HUES48 (cell line): ENCODE measurements around the gene ALOXE3.
A peak's percentile ranks its signal among the peaks of the same experiment; 100 is the strongest.
"Not testable (repeated sequence)": the region's sequence is repeated elsewhere in the genome, so short reads cannot be mapped to it uniquely, and the experiment has no call there.

ENCODE experiments used
- H3K27ac ChIP-seq: one replicate; pipeline ENCODE4 v1.7.0; 2013; ENCODE audit warnings: low read depth, low read length, inconsistent platforms
- H3K27me3 ChIP-seq: 2 replicates; pipeline ENCODE4 v1.6.1; 2013; ENCODE audit warnings: mild to moderate bottlenecking, low read length; ENCODE audit not compliant: control insufficient read depth, insufficient read depth
- H3K36me3 ChIP-seq: 2 replicates; pipeline ENCODE4 v1.6.1; 2013; ENCODE audit warnings: low read length; ENCODE audit not compliant: control insufficient read depth, insufficient read depth
- H3K4me1 ChIP-seq: 2 replicates; pipeline ENCODE4 v1.6.1; 2013; ENCODE audit warnings: mild to moderate bottlenecking, low read length; ENCODE audit not compliant: control insufficient read depth, insufficient read depth
- H3K4me3 ChIP-seq: 2 replicates; pipeline ENCODE4 v1.5.1; 2013; ENCODE audit warnings: mild to moderate bottlenecking, low read depth, low read length
- H3K9ac ChIP-seq: 2 replicates; pipeline ENCODE4 v1.6.1; 2013; ENCODE audit warnings: mild to moderate bottlenecking, low read depth, low read length, moderate library complexity
- H3K9me3 ChIP-seq: 2 replicates; pipeline ENCODE4 v1.6.1; 2013; ENCODE audit warnings: low read length; ENCODE audit not compliant: control insufficient read depth, insufficient read depth

Gene ALOXE3

GRCh38 chr17:8118769-8119580, 661 bp upstream of the ALOXE3 start:
- H3K27ac ChIP-seq: no peak overlapping the region
- peaks cover 61% of the 10 kb centered on the region for H3K27me3 ChIP-seq
- H3K4me1 ChIP-seq: peaks cover 9% of the 10 kb centered on the region; the same call in 1 of the 2 replicates
- H3K9me3 ChIP-seq: no peaks in the 10 kb centered on the region
- H3K36me3 ChIP-seq: no peaks in the 10 kb centered on the region
- peak overlapping the region; percentile 88 for H3K4me3 ChIP-seq
- no peak overlapping the region for H3K9ac ChIP-seq

GRCh38 chr17:8117367-8117979, 841 bp downstream of the ALOXE3 start:
- Histone ChIP-seq H3K9ac (no peak overlapping the region), H3K27ac (no peak overlapping the region), H3K27me3 (peaks cover 52% of the 10 kb centered on the region)

GRCh38 chr17:8116776-8117175, 1.5 kb downstream of the ALOXE3 start:
- H3K27me3 ChIP-seq: peaks cover 56% of the 10 kb centered on the region
- H3K4me1 ChIP-seq: peaks cover 5% of the 10 kb centered on the region; the same call in 1 of the 2 replicates
- H3K4me3 ChIP-seq: no peak overlapping the region
- H3K9me3 ChIP-seq: no peaks in the 10 kb centered on the region
- no peak overlapping the region for H3K9ac ChIP-seq
- no peak overlapping the region for H3K27ac ChIP-seq
- H3K36me3 ChIP-seq: no peaks in the 10 kb centered on the region

More at GRCh38 chr17:8117367-8117979, 841 bp downstream of the ALOXE3 start:
- Histone ChIP-seq H3K36me3 (no peaks in the 10 kb centered on the region), H3K9me3 (no peaks in the 10 kb centered on the region), H3K4me3 (peak overlapping the region; percentile 88), H3K4me1 (peaks cover 5% of the 10 kb centered on the region; the same call in 1 of the 2 replicates)

GRCh38 chr17:8110907-8111306, 7.4 kb downstream of the ALOXE3 start:
- H3K27me3 ChIP-seq: peaks cover 63% of the 10 kb centered on the region
- H3K4me3 ChIP-seq: no peak overlapping the region
- H3K36me3 ChIP-seq: no peaks in the 10 kb centered on the region
- H3K9ac ChIP-seq: no peak overlapping the region
- no peaks in the 10 kb centered on the region for H3K9me3 ChIP-seq
- no peaks in the 10 kb centered on the region for H3K4me1 ChIP-seq
- no peak overlapping the region for H3K27ac ChIP-seq

GRCh38 chr17:8110456-8110804, 7.9 kb downstream of the ALOXE3 start:
- no peak overlapping the region for H3K27ac ChIP-seq
- peak overlapping the region; percentile 71; the same call in 1 of the 2 replicates for H3K4me3 ChIP-seq
- H3K9me3 ChIP-seq: no peaks in the 10 kb centered on the region
- no peak overlapping the region for H3K9ac ChIP-seq
- no peaks in the 10 kb centered on the region for H3K36me3 ChIP-seq
- H3K27me3 ChIP-seq: peaks cover 58% of the 10 kb centered on the region
- H3K4me1 ChIP-seq: no peaks in the 10 kb centered on the region

- H3K4me1 ChIP-seq: no peaks in the 10 kb centered on the region
- no peaks in the 10 kb centered on the region for H3K9me3 ChIP-seq
- no peak overlapping the region for H3K27ac ChIP-seq
- no peak overlapping the region for H3K9ac ChIP-seq
- peak overlapping the region; percentile 71 for H3K4me3 ChIP-seq
- no peaks in the 10 kb centered on the region for H3K36me3 ChIP-seq
- peaks cover 52% of the 10 kb centered on the region for H3K27me3 ChIP-seq
These were observed 8.5 kb downstream of the ALOXE3 start for GRCh38 chr17:8109661-8110455.

- no peaks in the 10 kb centered on the region for H3K9me3 ChIP-seq
- peaks cover 47% of the 10 kb centered on the region for H3K27me3 ChIP-seq
- H3K4me3 ChIP-seq: no peak overlapping the region
- no peaks in the 10 kb centered on the region for H3K4me1 ChIP-seq
- no peaks in the 10 kb centered on the region for H3K36me3 ChIP-seq
- no peak overlapping the region for H3K27ac ChIP-seq
- no peak overlapping the region for H3K9ac ChIP-seq
These were observed 9.2 kb downstream of the ALOXE3 start for GRCh38 chr17:8108972-8109660.

- H3K27me3 ChIP-seq: peaks cover 36% of the 10 kb centered on the region
- H3K36me3 ChIP-seq, H3K4me1 ChIP-seq, H3K9ac ChIP-seq, H3K4me3 ChIP-seq, H3K27ac ChIP-seq, H3K9me3 ChIP-seq: not testable (repeated sequence)
These were observed 11.3 kb downstream of the ALOXE3 start for GRCh38 chr17:8106980-8107379.

- H3K27me3 ChIP-seq: peaks cover 26% of the 10 kb centered on the region
- no peaks in the 10 kb centered on the region for H3K36me3 ChIP-seq
- no peaks in the 10 kb centered on the region for H3K4me1 ChIP-seq
- H3K27ac ChIP-seq: no peak overlapping the region
- H3K9me3 ChIP-seq: no peaks in the 10 kb centered on the region
- H3K4me3 ChIP-seq: no peak overlapping the region
- H3K9ac ChIP-seq: no peak overlapping the region
These were observed 12.3 kb downstream of the ALOXE3 start for GRCh38 chr17:8105957-8106398.

GRCh38 chr17:8104911-8105310, 13.4 kb downstream of the ALOXE3 start:
- Histone ChIP-seq H3K27ac (no peak overlapping the region), H3K27me3 (peaks cover 17% of the 10 kb centered on the region)

More at GRCh38 chr17:8104911-8105310, 13.4 kb downstream of the ALOXE3 start:
- H3K9me3 ChIP-seq: no peaks in the 10 kb centered on the region
- no peaks in the 10 kb centered on the region for H3K4me1 ChIP-seq
- H3K36me3 ChIP-seq: no peaks in the 10 kb centered on the region
- H3K9ac ChIP-seq: no peak overlapping the region
- no peak overlapping the region for H3K4me3 ChIP-seq
